GM12878 (cell line): ENCODE measurements around the gene AKTIP. TPM values are rescaled to one million over a fixed set of nuclear protein-coding genes. Genes with fewer than 3 reads are reported as not detected.
"Not testable (repeated sequence)": the region's sequence is repeated elsewhere in the genome, so short reads cannot be mapped to it uniquely, and the experiment has no call there.

ENCODE experiments used
- ATAC-seq: fragments of 200-7000 bp; cut with Tn5 transposase; 3 replicates; pipeline ENCODE4 v1.9.1; 2020; ENCODE audit warnings: mild to moderate bottlenecking, moderate library complexity
- BruUV-seq: library from RNA; stranded (reverse); fragments of 400-500 nt; replicated peaks from 2 replicates; lab custom pipeline; 2021; lab: Mats Ljungman, UMichigan
- CTCF ChIA-PET: fragments of 300-600 bp; sonication (Branson Sonifier 250); formaldehyde crosslinking; extraction: SDS; loops from one replicate; lab custom pipeline; 2021; ENCODE audit warnings: inconsistent platforms; lab: Yijun Ruan, JAX
- POLR2A ChIA-PET: fragments of 350-600 bp; formaldehyde crosslinking; extraction: SDS; loops from one replicate; lab custom pipeline; 2021; ENCODE audit warnings: inconsistent platforms; lab: Charles Lee
- RAD21 ChIA-PET: fragments of 300-600 bp; sonication (Branson Sonifier 250); formaldehyde crosslinking; loops from one replicate; lab custom pipeline; 2023; ENCODE audit warnings: antibody characterized with exemption; ENCODE audit not compliant: unreplicated experiment; lab: Charles Lee
- SMC1A ChIA-PET: fragments of 300-600 bp; sonication (Branson Sonifier 250); formaldehyde crosslinking; loops from one replicate; lab custom pipeline; 2023; ENCODE audit not compliant: unreplicated experiment, uncharacterized antibody; lab: Charles Lee
- DNase-seq: peaks from one replicate; pipeline ENCODE4 v3.0.0-alpha.2; 2011; ENCODE audit warnings: low read depth, low spot score
- FAIRE-seq: peaks from 3 replicates; lab custom pipeline; 2011; peaks lifted over from hg19 to GRCh38; lab: Jason Lieb, UNC
- H2AFZ ChIP-seq: 2 replicates; pipeline ENCODE4 v1.6.0; 2011; ENCODE audit warnings: low read depth, low read length, control low read depth; ENCODE audit not compliant: control insufficient read depth
- H3K27ac ChIP-seq: 2 replicates; pipeline ENCODE4 v1.5.1; 2011; ENCODE audit warnings: control low read depth; ENCODE audit not compliant: control insufficient read depth, insufficient read depth
- H3K27me3 ChIP-seq, 2 experiments: replicated peaks in 1 of 2; 2 replicates each; pipeline versions ENCODE4 v1.6.0 to v1.6.1; 2011; ENCODE audit warnings: low read length in 1 of 2; ENCODE audit not compliant: control insufficient read depth in 2 of 2, insufficient read depth in 2 of 2
- H3K36me3 ChIP-seq, 2 experiments: 2 replicates each; pipeline ENCODE4 v1.5.1; 2011; ENCODE audit warnings: low read length in 1 of 2; ENCODE audit not compliant: control insufficient read depth in 2 of 2, insufficient read depth in 2 of 2
- H3K4me1 ChIP-seq: 2 replicates; pipeline ENCODE4 v1.6.1; 2011; ENCODE audit warnings: mild to moderate bottlenecking, low read length, moderate library complexity, mixed read lengths; ENCODE audit not compliant: control insufficient read depth, insufficient read depth
- H3K4me2 ChIP-seq: 2 replicates; pipeline ENCODE4 v1.6.0; 2011; ENCODE audit warnings: control low read depth; ENCODE audit not compliant: control insufficient read depth, insufficient read depth
- H3K4me3 ChIP-seq: fragments of 200-600 bp; sonication (generic); 2 replicates; pipeline ENCODE4 v1.5.1; 2016
- H3K79me2 ChIP-seq: 2 replicates; pipeline ENCODE4 v1.6.0; 2011; ENCODE audit warnings: low read length; ENCODE audit not compliant: control insufficient read depth, insufficient read depth
- H3K9ac ChIP-seq: 2 replicates; pipeline ENCODE4 v1.8.0; 2011; ENCODE audit warnings: low read length, control low read depth, mixed read lengths; ENCODE audit not compliant: control insufficient read depth, insufficient read depth
- H3K9me3 ChIP-seq: replicated peaks from 3 replicates; pipeline ENCODE4 v1.5.1; 2011; ENCODE audit warnings: mild to moderate bottlenecking, low read length; ENCODE audit not compliant: control insufficient read depth, insufficient read depth
- H4K20me1 ChIP-seq: 2 replicates; pipeline ENCODE4 v1.6.0; 2011; ENCODE audit not compliant: control insufficient read depth, insufficient read depth
- ATF2 ChIP-seq: IDR thresholded peaks from 2 replicates; pipeline ENCODE4 v1.6.1; 2012; ENCODE audit warnings: low read length, inconsistent platforms
- HDAC6 ChIP-seq: fragments of 200-600 bp; sonication (generic); IDR thresholded peaks from one replicate; pipeline ENCODE4 v1.8.0; 2017; ENCODE audit warnings: antibody characterized with exemption; ENCODE audit not compliant: unreplicated experiment
- PML ChIP-seq: IDR thresholded peaks from 2 replicates; pipeline ENCODE4 v1.6.1; 2012; ENCODE audit warnings: low read length, inconsistent platforms
- WGBS: methylation state at CpG from one replicate; pipeline ENCODE4 v1.1.6; 2016; ENCODE audit warnings: low lambda C conversion rate; ENCODE audit not compliant: insufficient replicate concordance, insufficient coverage; ENCODE audit errors: missing lambda C conversion rate; 5-methylcytosine and 5-hydroxymethylcytosine counted together
- in situ Hi-C: fragments of 300-500 bp; cut with MboI; formaldehyde crosslinking; loops from 9 replicates; pipeline ENCODE4 v1.14.3; 2018; ENCODE audit warnings: mixed read lengths
- intact Hi-C: fragments of 100-400 bp; cut with micrococcal nuclease; formaldehyde crosslinking; loops from one replicate; pipeline ENCODE4 v1.14.2; 2022; ENCODE audit not compliant: unreplicated experiment
- polyA plus RNA-seq, 11 experiments: library from polyadenylated mRNA; depleted of rRNA in 4 of 11; unstranded in 6 of 11; stranded (reverse) in 5 of 11; fragments of >200 nt; fragmentation: Nextera tagmentation in 4 of 11; fragmentation: Illumina TruSeq in 1 of 11; extraction: Ambion mirVana in 4 of 11; extraction: Trizol in 1 of 11; gene quantifications; 1 replicate in 1 of 11; 2 replicates in 10 of 11; pipeline versions ENCODE4 v1.2.1 to v1.2.3, GENCODE V29; 2011 to 2016; ENCODE audit warnings: inconsistent platforms in 2 of 11, missing spikeins in 2 of 11, low read depth in 1 of 11
- total RNA-seq, 4 experiments: library from RNA; depleted of rRNA in 3 of 4; stranded (reverse); fragments of >200 nt in 3 of 4; fragmentation: Illumina TruSeq in 1 of 4; extraction: Trizol in 1 of 4; gene quantifications; 2 replicates each; pipeline versions ENCODE4 v1.2.1 to v1.2.3, GENCODE V29; 2013 to 2021

AKTIP gene
- total and polyA plus RNA-seq, 10 of the 15 experiments (the other 5 are each of a cell fraction or from before 2014, with no cell fraction given) = 11.4 to 22.9 (median 13.6) TPM

- H3K79me2 ChIP-seq = no peaks in the 10 kb centered on the region
- intact Hi-C loops (no loop called here), in situ Hi-C loops (no loop called here)
- H3K9ac ChIP-seq = no peak overlapping the region
- H2AFZ ChIP-seq = no peak overlapping the region
- H3K4me2 ChIP-seq = no peak overlapping the region
- H4K20me1 ChIP-seq = no peaks in the 10 kb centered on the region
- no peaks in the 10 kb centered on the region for H3K36me3 ChIP-seq
- ChIA-PET RAD21 (interaction anchor here (0.6 to 1.5 kb wide), 2 partner anchors 9 to 20 kb away, joined by 3 to 5 read pairs; no protein-coding TSS in a partner anchor), SMC1A (interaction anchor here (0.9 kb wide), 1 partner anchor 8 kb away, joined by 3 read pairs; no protein-coding TSS in a partner anchor), CTCF (no interaction called here), POLR2A (no interaction called here)
- no TSS peak for BruUV-seq
- H3K27me3 ChIP-seq = no peaks in the 10 kb centered on the region
- no peak overlapping the region for H3K4me3 ChIP-seq
- FAIRE-seq (no peak), DNase-seq (no peak), ATAC-seq (no peak)
- TF ChIP-seq ATF2 (no peak), PML (no peak), HDAC6 (no peak)
- no peak overlapping the region for H3K27ac ChIP-seq
- H3K4me1 ChIP-seq = no peaks in the 10 kb centered on the region
- no peaks in the 10 kb centered on the region; the same call in 2 of the 3 replicates for H3K9me3 ChIP-seq
- 78% methylated on average over 9 of the region's 9 CpGs for WGBS
These were observed 38.3 kb upstream of the AKTIP start for GRCh38 chr16:53541326-53541725.

- BruUV-seq, H3K27ac ChIP-seq, CTCF ChIA-PET, H3K36me3 ChIP-seq, H4K20me1 ChIP-seq, intact Hi-C loops, DNase-seq, FAIRE-seq, H3K4me3 ChIP-seq, POLR2A ChIA-PET, H2AFZ ChIP-seq, H3K79me2 ChIP-seq, H3K4me2 ChIP-seq, H3K4me1 ChIP-seq, ATAC-seq, H3K27me3 ChIP-seq, H3K9me3 ChIP-seq, H3K9ac ChIP-seq, in situ Hi-C loops: not testable (repeated sequence)
- ChIA-PET RAD21 (interaction anchor here (1.5 kb wide), 1 partner anchor 10 kb away, joined by 5 read pairs; no protein-coding TSS in a partner anchor), SMC1A (interaction anchor here (0.9 kb wide), 1 partner anchor 10 kb away, joined by 3 read pairs; no protein-coding TSS in a partner anchor)
- 61% methylated on average over 12 of the region's 13 CpGs for WGBS
These were observed 37.0 kb upstream of the AKTIP start for GRCh38 chr16:53539759-53540718.

- H3K4me3 ChIP-seq, H3K4me2 ChIP-seq, CTCF ChIA-PET, H3K27me3 ChIP-seq, BruUV-seq, ATAC-seq, H4K20me1 ChIP-seq, H3K9me3 ChIP-seq, H3K9ac ChIP-seq, SMC1A ChIA-PET, intact Hi-C loops, H3K36me3 ChIP-seq, FAIRE-seq, H3K27ac ChIP-seq, H3K79me2 ChIP-seq, DNase-seq, in situ Hi-C loops, H2AFZ ChIP-seq, RAD21 ChIA-PET, POLR2A ChIA-PET: not testable (repeated sequence)
- H3K4me1 ChIP-seq = peaks cover 14% of the 10 kb centered on the region
- 84% methylated on average over 5 of the region's 27 CpGs for WGBS
These were observed 36.3 kb upstream of the AKTIP start for GRCh38 chr16:53539346-53539745.
